Naive thymus-derived CD8-positive, alpha-beta T cell (primary cell): ENCODE measurements around the gene PKP2. TPM values are rescaled to one million over a fixed set of nuclear protein-coding genes. Genes with fewer than 3 reads are reported as not detected.

Experiments used
- ATAC-seq, 2 donors: fragments of 150-1000 bp; cut with Tn5 transposase in 1 of 2; sonication (Bioruptor Pico), chemical (Tn5 transposase) in 1 of 2; 1 replicate in 1 of 2; 2 replicates in 1 of 2; pipeline ENCODE4 v1.10.0; 2021; ENCODE audit warnings: mild to moderate bottlenecking in 2 of 2, moderate library complexity in 2 of 2
- POLR2A ChIA-PET: fragments of 350-600 bp; sonication (Branson Sonifier 250); formaldehyde crosslinking; loops from one replicate; lab custom pipeline; 2021; ENCODE audit warnings: antibody characterized with exemption; lab: Charles Lee
- DNase-seq, 10 donors: peaks; one replicate each; pipeline versions ENCODE4 v3.0.0 to v3.0.0-alpha.2; 2020 to 2022
- H3K27ac Mint-ChIP-seq, 10 donors: one replicate each; pipeline ENCODE4 v1.8.0; 2020 to 2022; ENCODE audit warnings: mild to moderate bottlenecking in 10 of 10, mixed read lengths in 10 of 10, moderate library complexity in 4 of 10, inconsistent platforms in 1 of 10
- H3K27me3 Mint-ChIP-seq, 5 donors: one replicate each; pipeline ENCODE4 v1.8.0; 2021 to 2022; ENCODE audit warnings: mixed read lengths in 5 of 5
- H3K36me3 Mint-ChIP-seq, 3 donors: one replicate each; pipeline ENCODE4 v1.8.0; 2020 to 2022; ENCODE audit warnings: mixed read lengths in 3 of 3, mild to moderate bottlenecking in 2 of 3, inconsistent platforms in 1 of 3
- H3K4me1 Mint-ChIP-seq, 4 donors: one replicate each; pipeline ENCODE4 v1.8.0; 2021 to 2022; ENCODE audit warnings: mixed read lengths in 4 of 4
- H3K4me3 Mint-ChIP-seq, 10 donors: one replicate each; pipeline ENCODE4 v1.8.0; 2020 to 2022; ENCODE audit warnings: mild to moderate bottlenecking in 10 of 10, mixed read lengths in 10 of 10, moderate library complexity in 6 of 10, inconsistent platforms in 1 of 10
- H3K9me3 Mint-ChIP-seq, 9 donors: one replicate each; pipeline ENCODE4 v1.8.0; 2020 to 2022; ENCODE audit warnings: mixed read lengths in 9 of 9, mild to moderate bottlenecking in 3 of 9, inconsistent platforms in 1 of 9, moderate library complexity in 1 of 9
- polyA plus RNA-seq, 3 donors: library from polyadenylated mRNA; unstranded; fragments of 300-500 nt; fragmentation: Illumina TruSeq; gene quantifications; one replicate each; pipeline ENCODE4 v1.2.3, GENCODE V29; 2021
- total RNA-seq, 8 experiments: library from RNA in 2 of 8; stranded (reverse) in 2 of 8; gene quantifications; one replicate each; pipeline ENCODE4 v1.2.3 and lab custom pipeline; 2021 to 2026

The PKP2 gene
- total and polyA plus RNA-seq, 5 experiments from 2014 or later: not detected

- DNase-seq (no peak), ATAC-seq (no peak)
- H3K4me1 Mint-ChIP-seq: no peaks in the 10 kb centered on the region
- peaks cover 0 to 9% (median 1%) of the 10 kb centered on the region in 5 donors for H3K27me3 Mint-ChIP-seq
- POLR2A ChIA-PET: no interaction called here
- H3K4me3 Mint-ChIP-seq: no peak overlapping the region
- no peak overlapping the region for H3K27ac Mint-ChIP-seq
- H3K9me3 Mint-ChIP-seq: peaks cover 0 to 6% (median 0%) of the 10 kb centered on the region in 9 donors
- H3K36me3 Mint-ChIP-seq: no peaks in the 10 kb centered on the region
Observed at GRCh38 chr12:32841061-32841460, 55.5 kb downstream of the PKP2 start.

GRCh38 chr12:32839828-32840227, 56.7 kb downstream of the PKP2 start:
- Mint-ChIP-seq H3K36me3 (no peaks in the 10 kb centered on the region), H3K27me3 (peaks cover 0 to 9% (median 1%) of the 10 kb centered on the region in 5 donors), H3K4me1 (no peaks in the 10 kb centered on the region), H3K27ac (no peak overlapping the region), H3K4me3 (no peak overlapping the region), H3K9me3 (peaks cover 0 to 6% (median 0%) of the 10 kb centered on the region in 9 donors)
- DNase-seq (no peak), ATAC-seq (no peak)
- POLR2A ChIA-PET: no interaction called here

GRCh38 chr12:32837974-32838373, 58.6 kb downstream of the PKP2 start:
- POLR2A ChIA-PET: no interaction called here
- Mint-ChIP-seq H3K4me1 (no peaks in the 10 kb centered on the region), H3K36me3 (no peaks in the 10 kb centered on the region), H3K9me3 (peaks cover 0 to 6% (median 0%) of the 10 kb centered on the region in 9 donors), H3K4me3 (no peak overlapping the region), H3K27ac (no peak overlapping the region), H3K27me3 (peaks cover 0 to 8% (median 0%) of the 10 kb centered on the region in 5 donors)
- DNase-seq: no peak
- no peak for ATAC-seq

- H3K4me3 Mint-ChIP-seq: no peak overlapping the region
Observed at GRCh38 chr12:32836710-32837109, 59.9 kb downstream of the PKP2 start.

GRCh38 chr12:32834122-32834521, 62.5 kb downstream of the PKP2 start:
- POLR2A ChIA-PET: no interaction called here
- H3K4me3 Mint-ChIP-seq: no peak overlapping the region
- no peaks in the 10 kb centered on the region for H3K27me3 Mint-ChIP-seq
- H3K9me3 Mint-ChIP-seq: peaks cover 0 to 6% (median 0%) of the 10 kb centered on the region in 9 donors
- no peak overlapping the region for H3K27ac Mint-ChIP-seq
- H3K4me1 Mint-ChIP-seq: no peaks in the 10 kb centered on the region
- no peak for ATAC-seq
- DNase-seq: no peak
- H3K36me3 Mint-ChIP-seq: no peaks in the 10 kb centered on the region

More at GRCh38 chr12:32836710-32837109, 59.9 kb downstream of the PKP2 start:
- DNase-seq: no peak
- H3K27me3 Mint-ChIP-seq: no peaks in the 10 kb centered on the region
- no peak for ATAC-seq
- no peaks in the 10 kb centered on the region for H3K4me1 Mint-ChIP-seq
- H3K9me3 Mint-ChIP-seq: peaks cover 0 to 6% (median 0%) of the 10 kb centered on the region in 9 donors
- no peaks in the 10 kb centered on the region for H3K36me3 Mint-ChIP-seq
- H3K27ac Mint-ChIP-seq: no peak overlapping the region
- POLR2A ChIA-PET: no interaction called here

- Mint-ChIP-seq H3K27ac (no peak overlapping the region), H3K36me3 (no peaks in the 10 kb centered on the region), H3K4me1 (peaks cover 0 to 2% (median 0%) of the 10 kb centered on the region in 4 donors), H3K27me3 (peaks cover 0 to 8% (median 2%) of the 10 kb centered on the region in 5 donors), H3K4me3 (no peak overlapping the region), H3K9me3 (no peaks in the 10 kb centered on the region)
- ATAC-seq (no peak), DNase-seq (no peak)
- POLR2A ChIA-PET: no interaction called here
Observed at GRCh38 chr12:32828552-32828951, 68.0 kb downstream of the PKP2 start.

DNA sequence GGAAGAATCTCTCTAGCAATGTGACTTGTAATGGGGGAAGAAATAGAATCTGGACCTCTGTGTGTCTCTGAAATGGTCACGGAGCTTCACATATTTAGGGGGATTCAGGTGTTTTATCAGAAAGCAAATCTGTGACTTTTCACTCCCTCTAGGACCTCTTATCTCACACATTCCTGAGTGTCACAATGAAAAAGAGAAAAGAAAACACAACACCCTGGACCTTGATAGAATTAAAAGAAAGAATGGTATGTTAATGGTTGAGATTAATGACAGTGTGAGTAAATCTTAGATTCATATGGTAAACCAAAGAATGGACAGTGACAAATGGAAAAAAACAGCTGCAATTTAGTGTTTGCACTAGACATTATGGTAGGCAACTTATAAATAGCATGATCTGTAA, 68.5 kb downstream of the PKP2 start:
- H3K27ac Mint-ChIP-seq: no peak overlapping the region
- ATAC-seq (no peak), DNase-seq (no peak)
- H3K36me3 Mint-ChIP-seq: no peaks in the 10 kb centered on the region
- peaks cover 0 to 2% (median 0%) of the 10 kb centered on the region in 4 donors for H3K4me1 Mint-ChIP-seq
- H3K9me3 Mint-ChIP-seq: no peaks in the 10 kb centered on the region
- H3K27me3 Mint-ChIP-seq: peaks cover 0 to 8% (median 2%) of the 10 kb centered on the region in 5 donors
- POLR2A ChIA-PET: no interaction called here
- H3K4me3 Mint-ChIP-seq: no peak overlapping the region

DNA sequence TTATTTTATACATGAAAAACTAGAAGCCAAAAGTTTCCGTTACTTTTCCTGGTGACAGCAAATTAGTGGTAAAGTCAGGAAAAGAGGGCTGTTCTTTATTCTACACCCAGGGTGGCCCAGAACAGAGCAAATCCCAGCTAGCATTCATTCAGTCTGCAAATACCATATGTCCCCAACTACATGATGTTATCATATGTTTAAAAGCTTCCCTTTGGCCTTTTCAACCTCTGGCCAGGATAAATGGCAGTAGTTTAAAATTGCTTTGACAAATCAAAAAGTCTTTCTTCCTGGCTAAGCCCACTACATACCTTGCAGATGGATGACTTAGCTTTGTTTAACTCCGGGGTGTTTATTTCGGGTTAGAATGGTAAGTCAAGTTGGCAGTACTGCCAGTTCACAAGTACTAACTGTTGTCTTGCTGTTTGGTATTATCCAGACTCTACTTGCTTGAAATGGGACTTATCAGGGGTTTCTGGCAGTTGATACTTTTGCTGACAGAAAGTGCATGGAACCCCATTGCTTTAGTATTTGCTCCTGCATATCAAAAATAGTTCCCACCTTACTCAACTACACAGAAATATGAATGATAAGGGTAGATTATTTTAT, 69.7 kb downstream of the PKP2 start:
- Mint-ChIP-seq H3K4me1 (peaks cover 0 to 2% (median 0%) of the 10 kb centered on the region in 4 donors), H3K9me3 (no peaks in the 10 kb centered on the region), H3K36me3 (no peaks in the 10 kb centered on the region), H3K27ac (no peak overlapping the region), H3K4me3 (no peak overlapping the region), H3K27me3 (peaks cover 0 to 8% (median 3%) of the 10 kb centered on the region in 5 donors)
- DNase-seq: no peak
- POLR2A ChIA-PET: no interaction called here
- no peak for ATAC-seq

GRCh38 chr12:32824596-32824995, 72.0 kb downstream of the PKP2 start:
- H3K27me3 Mint-ChIP-seq: peaks cover 0 to 12% (median 3%) of the 10 kb centered on the region in 5 donors
- no peaks in the 10 kb centered on the region for H3K36me3 Mint-ChIP-seq
- no peak overlapping the region for H3K4me3 Mint-ChIP-seq
- peaks cover 0 to 2% (median 0%) of the 10 kb centered on the region in 4 donors for H3K4me1 Mint-ChIP-seq
- DNase-seq (no peak), ATAC-seq (no peak)
- H3K9me3 Mint-ChIP-seq: no peaks in the 10 kb centered on the region
- H3K27ac Mint-ChIP-seq: no peak overlapping the region
- POLR2A ChIA-PET: no interaction called here

- POLR2A ChIA-PET: no interaction called here
Observed at GRCh38 chr12:32822344-32822743, 74.2 kb downstream of the PKP2 start.

GRCh38 chr12:32821710-32822109, 74.9 kb downstream of the PKP2 start:
- ATAC-seq (no peak), DNase-seq (no peak)
- Mint-ChIP-seq H3K4me3 (no peak overlapping the region), H3K4me1 (no peaks in the 10 kb centered on the region), H3K9me3 (no peaks in the 10 kb centered on the region), H3K36me3 (no peaks in the 10 kb centered on the region), H3K27me3 (peaks cover 0 to 3% (median 1%) of the 10 kb centered on the region in 5 donors), H3K27ac (no peak overlapping the region)
- POLR2A ChIA-PET: no interaction called here

More at GRCh38 chr12:32822344-32822743, 74.2 kb downstream of the PKP2 start:
- H3K4me3 Mint-ChIP-seq: no peak overlapping the region
- no peaks in the 10 kb centered on the region for H3K4me1 Mint-ChIP-seq
- no peaks in the 10 kb centered on the region for H3K36me3 Mint-ChIP-seq
- H3K27me3 Mint-ChIP-seq: peaks cover 0 to 3% (median 1%) of the 10 kb centered on the region in 5 donors
- no peak for DNase-seq
- no peaks in the 10 kb centered on the region for H3K9me3 Mint-ChIP-seq
- no peak for ATAC-seq
- H3K27ac Mint-ChIP-seq: no peak overlapping the region

DNA sequence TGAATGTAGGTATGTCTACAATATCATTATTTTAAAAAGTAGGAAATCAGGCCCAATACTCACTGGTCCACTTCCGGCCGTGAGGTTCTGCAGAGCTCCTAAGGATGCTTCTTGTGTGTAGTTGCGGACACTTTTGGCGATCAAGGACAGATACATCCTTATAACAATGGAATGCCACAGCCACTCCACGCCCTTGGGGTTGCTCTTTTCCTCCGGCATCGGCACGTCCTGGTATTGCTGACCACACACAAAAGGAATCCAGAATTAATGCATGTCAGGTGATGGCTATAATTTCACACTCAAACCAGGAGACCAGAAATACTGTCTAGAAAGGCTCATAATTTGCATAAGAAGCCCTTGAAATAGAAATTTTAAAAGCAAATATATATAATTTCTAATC, 75.3 kb downstream of the PKP2 start:
- no peak for DNase-seq
- peaks cover 0 to 3% (median 2%) of the 10 kb centered on the region in 5 donors for H3K27me3 Mint-ChIP-seq
- H3K9me3 Mint-ChIP-seq: no peaks in the 10 kb centered on the region
- no peak for ATAC-seq
- POLR2A ChIA-PET: no interaction called here
- no peak overlapping the region for H3K4me3 Mint-ChIP-seq
- no peaks in the 10 kb centered on the region for H3K4me1 Mint-ChIP-seq
- no peak overlapping the region for H3K27ac Mint-ChIP-seq
- H3K36me3 Mint-ChIP-seq: no peaks in the 10 kb centered on the region

- POLR2A ChIA-PET: no interaction called here
- H3K36me3 Mint-ChIP-seq: no peaks in the 10 kb centered on the region
Observed at GRCh38 chr12:32820376-32820931, 76.1 kb downstream of the PKP2 start.

More at GRCh38 chr12:32820376-32820931, 76.1 kb downstream of the PKP2 start:
- ATAC-seq (no peak), DNase-seq (no peak)
- H3K27me3 Mint-ChIP-seq: peaks cover 0 to 4% (median 2%) of the 10 kb centered on the region in 5 donors
- H3K9me3 Mint-ChIP-seq: no peaks in the 10 kb centered on the region
- H3K4me3 Mint-ChIP-seq: no peak overlapping the region
- no peak overlapping the region for H3K27ac Mint-ChIP-seq
- no peaks in the 10 kb centered on the region for H3K4me1 Mint-ChIP-seq
